Muscle of arm (tissue), 12 donors: ENCODE measurements around the gene ZFYVE16. TPM values are rescaled to one million over a fixed set of nuclear protein-coding genes. Genes with fewer than 3 reads are reported as not detected.
A peak's percentile ranks its signal among the peaks of the same experiment; 100 is the strongest.
"Not testable (repeated sequence)": the region's sequence is repeated elsewhere in the genome, so short reads cannot be mapped to it uniquely, and the experiment has no call there.

Source experiments
- DNase-seq: peaks from one replicate; pipeline ENCODE4 v3.0.0-alpha.2; 2013
- polyA plus RNA-seq, 12 donors: library from polyadenylated mRNA; unstranded; fragments of 120-200 nt; gene quantifications; one replicate each; pipeline ENCODE4 v1.2.1, GENCODE V29; 2013; ENCODE audit not compliant: insufficient read length in 12 of 12

ZFYVE16 gene
- polyA plus RNA-seq, 12 donors = 49.1 to 103 (median 75.4) TPM; not detected in 1

DNA sequence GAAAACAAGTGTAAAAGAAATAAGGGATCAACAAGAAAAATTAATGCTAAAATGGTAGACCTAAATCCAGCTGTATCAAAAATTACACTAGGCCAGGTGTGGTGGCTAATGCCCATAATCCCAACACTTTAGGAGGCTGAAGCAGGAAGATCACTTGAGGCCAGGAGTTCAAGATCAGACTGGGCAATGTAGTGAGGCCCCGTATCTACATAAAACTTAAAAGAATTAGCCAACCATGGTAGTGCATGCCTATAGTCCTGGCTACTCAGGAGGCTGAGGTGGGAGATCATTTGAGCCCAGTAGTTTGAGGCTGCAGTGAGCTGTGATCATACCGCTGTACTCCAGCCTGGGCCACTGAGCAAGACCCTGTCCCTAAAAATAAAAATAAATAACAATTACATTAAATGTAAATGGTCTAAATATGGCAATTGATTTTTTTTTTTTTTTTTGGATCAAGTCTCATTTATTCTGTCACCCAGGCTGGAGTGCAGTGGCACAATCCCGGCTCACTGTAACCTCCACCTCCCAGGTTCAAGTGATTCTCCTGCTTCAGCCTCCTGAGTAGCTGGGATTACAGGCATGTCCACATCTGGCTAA is 75.9 kb downstream of the ZFYVE16 start:
- DNase-seq = no peak

DNA sequence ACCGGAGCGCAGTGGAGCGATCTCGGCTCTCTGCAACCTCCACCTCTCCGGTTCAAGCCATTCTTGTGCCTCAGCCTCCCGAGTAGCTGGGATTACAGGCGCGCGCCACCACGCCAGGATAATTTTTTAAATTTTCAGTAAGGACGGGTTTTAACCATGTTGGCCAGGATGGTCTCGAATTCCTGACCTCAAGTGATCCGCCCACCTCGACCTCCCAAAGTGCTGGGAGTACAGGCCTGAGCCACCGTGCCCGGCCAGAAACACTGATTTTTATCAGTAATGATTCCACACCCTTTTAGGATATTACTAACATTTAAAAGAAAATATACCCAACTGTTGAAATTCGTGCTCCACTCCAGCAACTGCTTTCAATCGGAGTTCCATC is 79.6 kb downstream of the ZFYVE16 start:
- DNase-seq = no peak

DNA sequence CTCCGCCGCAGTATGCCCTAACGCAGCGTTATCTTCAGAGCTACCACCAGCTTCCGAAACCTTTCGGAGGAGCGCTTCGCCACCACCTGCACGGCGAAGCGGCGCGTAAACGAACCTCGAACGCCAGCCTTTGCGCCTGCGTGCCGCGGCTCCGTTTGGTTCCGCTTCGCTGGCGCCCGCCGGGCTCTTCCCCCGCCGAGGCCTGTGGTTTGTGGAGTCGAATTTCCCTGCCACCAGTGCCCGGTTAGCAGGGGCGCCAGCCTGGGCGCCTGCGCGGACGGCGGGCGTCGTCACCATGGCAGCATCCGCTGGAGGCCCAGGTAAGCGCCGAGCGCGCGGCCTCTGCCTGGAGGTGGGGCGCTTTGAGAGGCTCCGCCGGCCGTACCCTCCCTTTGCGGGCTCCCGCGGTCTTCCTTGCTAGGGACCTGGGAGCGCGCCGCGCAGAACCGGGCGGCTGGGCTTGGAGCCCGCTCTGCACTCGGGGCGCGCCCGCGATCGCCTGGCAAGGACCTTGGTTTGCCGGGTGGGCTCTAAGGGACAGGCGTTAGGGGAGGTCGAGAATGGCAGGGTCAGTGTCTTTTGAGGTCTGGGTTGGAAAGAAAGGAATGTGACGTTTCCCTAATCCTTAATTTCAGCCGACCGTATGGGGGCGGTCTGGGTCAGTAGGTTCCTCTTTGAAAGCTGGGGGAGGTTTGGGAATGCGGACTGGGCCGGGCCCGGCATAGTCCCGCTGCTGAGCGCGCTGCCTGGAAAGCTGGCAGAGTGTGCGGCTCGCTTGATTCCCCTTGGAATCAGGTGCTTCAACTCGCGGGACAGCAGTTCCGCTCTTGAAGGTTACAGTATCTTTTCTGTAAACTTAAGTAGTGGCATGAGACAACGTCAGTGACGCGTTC is 80.2 kb downstream of the ZFYVE16 start, which contains the start of gene FAM151B:
FAM151B (plus strand) TSS at position 272 of the 893 bp plus-strand sequence; CDS start at position 296, 24 bp downstream.
- peak; percentile 78 for DNase-seq

DNA sequence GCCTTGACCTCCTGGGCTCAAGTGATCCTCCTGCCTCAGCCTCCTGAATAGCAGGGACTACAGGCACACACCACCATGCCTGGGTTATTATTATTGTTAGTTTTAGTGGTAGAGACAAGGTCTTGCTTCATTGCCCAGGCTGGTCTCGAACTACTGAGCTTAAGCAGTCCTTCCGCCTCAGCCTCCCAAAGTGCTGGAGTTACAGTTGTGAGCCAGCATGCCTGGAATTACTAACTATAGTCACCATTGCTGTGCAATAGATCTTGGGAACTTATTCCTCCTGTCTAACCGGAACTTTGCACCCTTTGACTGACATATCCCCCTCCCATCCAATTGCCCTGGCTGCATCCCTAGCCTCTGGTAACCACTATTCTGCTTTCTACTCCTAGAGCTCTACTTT is 83.4 kb downstream of the ZFYVE16 start:
- no peak for DNase-seq

DNA sequence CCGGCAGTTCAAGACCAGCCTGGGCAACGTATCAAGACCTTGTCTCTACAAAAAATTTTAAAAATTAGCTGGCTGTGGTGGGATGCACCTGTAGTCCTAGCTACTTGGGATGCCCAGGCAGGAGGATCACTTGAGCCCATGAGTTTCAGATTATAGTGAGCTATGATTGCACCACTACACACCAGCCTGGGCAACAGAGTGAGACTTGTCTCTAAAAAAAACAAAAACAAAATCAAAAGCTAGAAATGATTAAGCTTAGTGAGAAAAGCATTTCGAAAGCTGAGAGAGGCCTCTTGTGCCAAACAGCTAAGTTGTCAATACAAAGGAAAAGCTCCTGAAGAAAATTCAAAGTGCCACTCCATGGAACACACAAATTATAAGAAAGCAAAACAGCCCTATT is 84.9 kb downstream of the ZFYVE16 start:
- DNase-seq = no peak

DNA sequence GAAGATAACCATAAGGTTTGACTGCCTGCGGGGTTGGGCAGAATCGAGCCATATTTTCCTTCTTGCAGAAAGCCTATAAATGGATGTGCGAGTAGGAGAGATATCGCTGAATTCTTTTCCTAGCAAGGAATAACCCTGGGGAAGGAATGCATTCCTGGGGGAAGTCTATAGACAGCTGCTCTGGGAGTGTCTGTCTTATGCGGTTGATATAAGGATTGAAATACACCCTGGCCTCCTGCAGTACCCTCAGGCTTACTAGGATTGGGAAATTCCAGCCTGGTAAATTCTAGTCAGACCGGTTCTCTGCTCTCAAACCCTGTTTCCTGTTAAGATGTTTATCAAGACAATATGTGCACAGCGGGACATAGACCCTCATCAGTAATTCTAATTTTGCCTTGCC is 85.6 kb downstream of the ZFYVE16 start:
- DNase-seq = not testable (repeated sequence)

DNA sequence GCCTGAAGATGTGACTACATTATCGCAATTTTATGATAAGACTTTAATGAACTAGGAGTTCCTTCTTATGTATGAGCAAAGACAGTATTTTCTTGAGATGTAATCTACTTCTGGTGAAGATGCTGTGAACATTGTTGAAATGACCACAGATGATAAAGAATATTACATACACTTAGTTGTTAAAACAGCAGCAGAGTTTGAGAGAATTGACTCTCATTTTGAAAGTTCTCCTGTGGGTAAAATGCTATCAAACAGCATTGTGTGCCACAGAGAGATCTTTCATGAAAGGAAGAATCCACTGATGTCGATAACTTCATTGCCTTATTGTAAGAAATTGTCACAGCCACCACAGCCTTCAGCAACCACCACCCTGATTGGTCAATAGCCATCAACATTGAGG is 88.0 kb downstream of the ZFYVE16 start:
- no peak for DNase-seq

DNA sequence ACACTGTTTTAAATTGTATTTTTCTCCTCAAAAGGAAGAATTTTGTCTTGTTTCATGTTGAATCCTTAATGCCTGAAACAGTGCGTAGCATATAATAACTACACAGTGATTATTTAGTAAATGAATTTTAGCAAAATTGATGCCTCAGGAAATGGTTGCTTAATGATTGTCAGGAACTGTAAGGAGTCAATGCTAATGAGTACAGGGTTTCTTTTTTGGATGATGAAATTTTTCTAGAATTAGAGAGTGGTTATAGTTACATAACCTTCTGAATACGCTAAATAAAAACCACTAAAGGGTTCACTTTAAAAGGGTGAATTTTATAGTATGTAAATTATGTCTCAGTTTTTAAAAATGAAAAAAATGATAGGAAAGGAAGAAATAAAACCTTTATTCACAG is 94.9 kb downstream of the ZFYVE16 start:
- DNase-seq = no peak

DNA sequence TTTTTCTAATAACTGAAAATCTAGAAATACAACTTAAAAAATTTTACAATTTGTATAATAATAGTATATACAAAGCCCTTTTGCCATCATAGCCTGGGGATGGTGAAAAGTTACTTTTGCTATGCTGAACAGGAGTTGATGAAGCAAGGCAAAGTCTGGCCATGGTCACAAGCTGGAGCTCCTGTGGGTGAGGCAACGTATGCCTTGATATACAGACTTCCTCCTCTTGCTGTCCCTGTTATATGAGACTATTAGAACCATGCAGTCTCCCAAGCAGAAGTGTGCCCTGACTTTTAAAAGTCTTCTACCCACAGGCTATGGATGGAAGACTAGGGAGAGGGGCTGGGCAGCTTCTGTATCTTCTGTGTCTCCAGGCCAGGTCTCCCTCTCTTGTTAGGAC is 95.8 kb downstream of the ZFYVE16 start:
- DNase-seq = no peak

DNA sequence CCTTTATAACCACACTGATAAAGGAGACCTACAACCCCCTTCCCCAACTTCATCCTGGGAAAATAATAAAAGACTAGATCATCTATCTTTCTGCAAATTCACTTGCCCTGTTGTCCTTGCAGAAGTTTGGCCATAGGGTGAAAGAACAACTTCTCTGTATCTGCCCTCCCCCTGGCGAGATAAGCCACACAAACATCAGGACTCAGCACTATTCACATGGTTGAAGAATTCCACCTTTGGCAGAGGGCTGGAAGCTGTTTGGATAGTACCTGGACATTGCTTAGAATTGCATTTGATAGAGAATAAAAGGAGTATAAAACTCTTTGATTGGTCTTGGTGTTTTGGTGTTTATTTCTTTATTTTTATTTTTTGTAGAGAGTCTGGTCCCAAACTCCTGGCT is 97.0 kb downstream of the ZFYVE16 start:
- no peak for DNase-seq

DNA sequence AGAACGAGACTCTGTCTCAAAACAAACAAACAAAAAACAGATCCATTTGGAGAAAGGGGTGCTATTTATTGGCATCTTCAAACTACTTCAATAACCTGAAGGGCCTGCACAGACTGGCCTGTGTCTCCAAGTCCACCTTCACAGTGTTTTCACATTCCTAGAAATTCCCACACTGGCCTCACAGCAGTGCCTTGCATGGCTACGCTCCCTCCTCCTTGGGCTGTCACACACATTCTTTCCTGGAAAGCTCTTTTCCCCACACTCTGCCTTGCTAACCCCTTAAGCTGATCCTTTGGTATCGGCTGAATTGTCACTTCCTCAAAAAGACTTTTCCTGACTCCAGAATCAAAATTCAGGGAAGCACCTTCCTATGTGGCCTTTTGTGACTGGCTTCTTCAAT is 99.8 kb downstream of the ZFYVE16 start:
- no peak for DNase-seq

DNA sequence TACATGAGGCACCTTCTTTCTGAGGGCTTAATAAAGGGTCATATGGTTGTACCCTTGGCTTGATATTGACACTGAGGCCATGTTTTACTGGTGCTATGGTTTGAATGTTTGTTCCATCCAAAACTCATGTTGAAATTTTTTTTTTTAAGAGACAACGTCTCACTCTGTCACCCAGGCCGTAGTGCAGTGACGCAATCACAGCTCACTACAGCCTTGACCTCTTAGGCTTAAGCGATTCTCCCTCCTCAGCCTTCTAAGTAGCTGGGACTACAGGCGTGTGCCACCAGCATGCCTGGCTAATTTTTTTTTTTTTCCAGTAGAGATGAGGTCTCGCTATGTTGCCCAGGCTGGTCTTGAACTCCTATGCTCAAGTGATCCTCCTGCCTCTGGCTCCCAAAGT is 101.0 kb downstream of the ZFYVE16 start:
- DNase-seq = no peak

DNA sequence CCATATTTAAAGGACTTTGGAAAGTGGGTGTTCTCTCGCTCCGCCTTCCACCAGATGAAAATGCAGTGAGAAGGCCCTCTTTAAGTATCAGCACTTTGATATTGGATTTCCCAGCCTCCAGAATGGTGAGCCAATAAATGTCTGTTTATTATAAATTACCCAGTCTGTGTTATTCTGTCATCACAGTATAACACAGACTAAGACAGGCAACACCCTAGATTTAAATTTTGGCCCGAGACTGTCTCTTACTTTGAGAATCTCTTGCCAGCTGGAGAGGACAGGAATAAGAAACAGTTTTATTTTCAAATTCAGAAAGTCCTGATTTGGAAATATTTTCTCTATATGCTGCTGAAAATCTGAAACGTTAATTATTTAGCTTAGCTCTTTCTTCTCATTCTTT is 101.5 kb downstream of the ZFYVE16 start:
- DNase-seq = no peak

DNA sequence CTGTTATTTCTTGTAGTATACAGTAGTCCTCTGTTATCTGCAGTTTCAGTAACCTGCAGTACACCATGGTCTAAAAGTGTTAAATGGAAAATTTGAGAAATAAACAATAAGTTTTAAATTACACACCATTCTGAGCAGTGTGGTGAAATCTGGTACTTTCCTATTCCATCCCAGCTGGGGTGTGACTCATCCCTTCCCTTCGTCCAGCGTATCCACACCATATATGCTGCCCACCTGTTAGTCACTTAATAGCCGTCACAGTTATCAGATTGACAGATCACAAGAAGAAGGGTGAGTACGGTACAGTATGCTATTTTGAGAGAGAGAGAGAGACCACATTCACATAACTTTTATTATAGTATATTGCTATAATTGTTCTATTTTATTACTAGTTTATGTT is 109.0 kb downstream of the ZFYVE16 start:
- no peak for DNase-seq

Other genes with a start within 250 kb of the ZFYVE16 start
- 100 to 1,000 TPM in 1 of 12 donors, 10 to 100 TPM in 11; 16.6 to 171 (median 21.9) TPM for gene SERINC5, start 152.0 kb upstream of the ZFYVE16 start, polyA plus RNA-seq
- not detected for gene SPZ1, start 88.1 kb upstream of the ZFYVE16 start, polyA plus RNA-seq
- 1 to 10 TPM in 10 of 12 donors, not detected in 2; 4.2 to 7.2 (median 5.3) TPM for gene FAM151B, start 80.0 kb downstream of the ZFYVE16 start, polyA plus RNA-seq
- gene ANKRD34B, start 162.2 kb downstream of the ZFYVE16 start, polyA plus RNA-seq = under 1 TPM in 10 of 12 donors, not detected in 2; 0.15 to 0.85 (median 0.41) TPM
- 10 to 100 TPM in 9 of 12 donors, 1 to 10 TPM in 2, not detected in 1; 9.4 to 13.1 (median 12.4) TPM for gene MSH3, start 246.6 kb downstream of the ZFYVE16 start, polyA plus RNA-seq
- gene DHFR, start 246.9 kb downstream of the ZFYVE16 start, polyA plus RNA-seq = 10 to 100 TPM in 11 of 12 donors, not detected in 1; 21.3 to 55.4 (median 41.0) TPM